Activated CD4-positive, alpha-beta T cell treated with anti-CD3 and anti-CD28 coated beads for 36 hours (primary cell): ENCODE results near the gene ZNHIT6. TPM values are rescaled to one million over a fixed set of nuclear protein-coding genes. Genes with fewer than 3 reads are reported as not detected.

ENCODE experiments used
- ATAC-seq: fragments of 200-7000 bp; cut with Tn5 transposase; one replicate; pipeline ENCODE4 v1.10.0; 2021; ENCODE audit warnings: mild to moderate bottlenecking, moderate library complexity
- CTCF ChIA-PET: fragments of 350-600 bp; sonication (Branson Sonifier 250); formaldehyde crosslinking; loops from one replicate; lab custom pipeline; 2021; ENCODE audit warnings: antibody characterized with exemption; lab: Charles Lee
- POLR2A ChIA-PET: fragments of 350-600 bp; sonication (Branson Sonifier 250); formaldehyde crosslinking; loops from one replicate; lab custom pipeline; 2021; ENCODE audit warnings: antibody characterized with exemption, inconsistent platforms; lab: Charles Lee
- DNase-seq: peaks from one replicate; pipeline ENCODE4 v3.0.0-alpha.2; 2020
- H3K27ac Mint-ChIP-seq: one replicate; pipeline ENCODE4 v1.8.0; 2021; ENCODE audit warnings: mixed read lengths
- H3K27me3 Mint-ChIP-seq: one replicate; pipeline ENCODE4 v1.8.0; 2021; ENCODE audit warnings: mixed read lengths
- H3K36me3 Mint-ChIP-seq: one replicate; pipeline ENCODE4 v1.8.0; 2021; ENCODE audit warnings: low read depth, mixed read lengths
- H3K4me1 Mint-ChIP-seq: one replicate; pipeline ENCODE4 v1.8.0; 2021; ENCODE audit warnings: mixed read lengths
- H3K4me3 Mint-ChIP-seq: one replicate; pipeline ENCODE4 v1.8.0; 2021; ENCODE audit warnings: mild to moderate bottlenecking, moderate library complexity, mixed read lengths
- H3K9me3 Mint-ChIP-seq: one replicate; pipeline ENCODE4 v1.8.0; 2021; ENCODE audit warnings: low read depth, mixed read lengths
- intact Hi-C, 2 experiments: fragments of 100-400 bp; cut with DNase I in 1 of 2; cut with micrococcal nuclease in 1 of 2; formaldehyde crosslinking; loops; one replicate each; pipeline versions ENCODE4 v1.14.2 to v1.15.1; 2022 to 2024; cut with DNase I, micrococcal nuclease
- total RNA-seq, 2 experiments: library from RNA; stranded (reverse); gene quantifications; one replicate each; pipeline ENCODE4 v1.2.3, GENCODE V29; 2021

The ZNHIT6 gene
- total RNA-seq, 2 experiments from 2014 or later, result 20.7 to 23.8 TPM

DNA sequence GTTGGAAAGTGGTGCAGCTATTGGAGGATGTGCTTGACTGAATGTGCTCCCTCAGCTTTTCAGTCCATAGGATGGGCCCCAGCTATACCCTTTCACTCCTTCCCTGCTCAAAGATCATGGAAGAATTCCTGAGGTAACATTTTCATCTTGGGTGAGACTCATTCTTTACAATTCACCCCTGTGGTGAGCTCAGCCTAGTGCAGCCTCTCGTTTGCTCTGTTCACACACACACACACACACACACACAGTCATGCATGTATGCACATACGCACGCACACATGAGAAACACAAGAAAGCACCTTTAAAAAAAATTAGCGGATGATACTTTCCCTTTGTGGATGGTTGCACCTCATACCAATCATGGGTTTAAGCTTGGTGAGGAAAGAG is 101.8 kb downstream of the ZNHIT6 start:
- POLR2A ChIA-PET, result no interaction called here
- DNase-seq (no peak), ATAC-seq (no peak)
- Mint-ChIP-seq H3K9me3 (no peaks in the 10 kb centered on the region), H3K27me3 (no peaks in the 10 kb centered on the region), H3K4me1 (no peaks in the 10 kb centered on the region), H3K36me3 (no peaks in the 10 kb centered on the region), H3K4me3 (no peak overlapping the region), H3K27ac (no peak overlapping the region)
- intact Hi-C loops, result no loop called here
- CTCF ChIA-PET, result no interaction called here

DNA sequence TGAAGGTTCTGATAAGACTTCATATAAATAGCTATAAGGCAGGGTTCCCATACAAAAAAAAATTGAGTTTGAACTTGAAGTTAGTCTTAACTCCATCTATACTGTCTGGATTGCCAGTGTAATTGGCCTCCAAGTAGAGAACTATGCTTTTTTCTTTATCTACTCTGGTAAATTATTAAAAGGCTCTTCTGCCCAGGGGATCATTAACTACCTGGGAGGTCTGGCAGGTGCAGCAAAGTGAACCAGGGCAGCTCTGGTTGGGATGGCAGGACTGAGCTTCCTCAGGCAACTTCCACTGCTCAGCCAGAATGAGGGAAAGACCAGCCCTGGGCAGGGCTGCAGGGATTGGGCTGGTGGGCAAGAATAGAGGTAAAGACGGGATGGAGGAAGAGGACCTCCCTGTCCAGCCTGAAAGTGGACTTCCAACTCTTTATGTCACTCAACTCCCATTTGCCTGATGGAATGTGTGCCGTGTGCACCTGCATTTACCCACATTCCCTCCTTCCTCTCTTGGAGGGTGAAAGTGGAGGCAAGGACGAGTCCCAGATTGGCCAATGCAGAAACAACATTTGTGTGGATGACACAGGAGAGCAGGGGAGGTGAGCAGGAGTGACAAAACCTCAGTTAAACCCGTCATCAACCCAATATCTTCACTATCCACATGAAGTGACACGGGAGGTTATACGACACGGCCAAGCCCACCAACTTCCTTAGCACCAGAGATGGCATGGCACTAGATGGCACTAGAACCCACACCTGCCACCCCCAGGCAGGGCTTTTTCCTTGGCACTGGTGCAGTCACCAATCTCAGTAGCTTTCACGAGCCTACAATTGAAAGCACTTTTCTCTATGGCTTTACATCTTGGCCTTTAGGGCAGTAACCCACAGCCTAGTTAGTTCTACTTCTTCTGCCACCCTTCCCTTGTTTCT is 102.5 kb downstream of the ZNHIT6 start:
- Mint-ChIP-seq H3K27me3 (no peaks in the 10 kb centered on the region), H3K36me3 (no peaks in the 10 kb centered on the region), H3K27ac (no peak overlapping the region), H3K9me3 (no peaks in the 10 kb centered on the region), H3K4me3 (no peak overlapping the region), H3K4me1 (no peaks in the 10 kb centered on the region)
- no peak for DNase-seq
- no peak for ATAC-seq
- POLR2A ChIA-PET, result no interaction called here
- intact Hi-C loops, result no loop called here
- CTCF ChIA-PET, result interaction anchor here (0.7 kb wide), 1 partner anchor 19 kb away, joined by 4 read pairs; no protein-coding TSS in a partner anchor

DNA sequence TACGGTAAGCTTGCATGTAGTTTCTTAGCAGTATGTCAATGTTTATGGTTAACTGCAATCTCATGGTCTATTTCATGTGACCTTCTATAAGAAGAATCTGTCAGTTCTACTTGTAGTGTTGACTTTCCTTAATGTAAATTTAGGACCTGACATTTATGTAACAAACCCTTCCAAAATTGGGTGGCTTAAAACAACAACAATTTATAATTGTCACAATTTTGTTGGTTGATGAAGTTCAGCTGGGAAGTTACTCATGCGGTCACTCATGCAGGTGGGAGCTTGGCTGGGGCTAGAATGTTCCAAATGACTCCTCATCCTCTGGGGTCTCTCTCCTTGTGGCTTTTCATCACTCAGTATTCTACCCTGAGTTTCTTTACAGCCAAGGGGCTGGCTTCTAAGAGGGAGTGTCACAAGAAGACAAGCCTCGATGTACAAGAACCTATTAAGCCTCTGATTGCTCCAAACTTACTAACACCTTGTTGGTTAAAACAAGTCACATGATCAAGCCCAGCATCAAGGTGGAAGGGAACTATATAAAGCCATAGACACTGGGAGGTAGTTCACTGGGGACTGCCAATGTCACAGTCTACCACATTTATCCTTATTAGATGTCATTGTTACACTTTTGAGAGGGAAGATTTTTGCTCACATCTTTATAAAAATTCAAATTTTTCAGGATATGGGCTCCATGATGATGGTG is 103.8 kb downstream of the ZNHIT6 start:
- no peak for DNase-seq
- Mint-ChIP-seq H3K9me3 (peaks cover 3% of the 10 kb centered on the region), H3K27me3 (no peaks in the 10 kb centered on the region), H3K4me3 (no peak overlapping the region), H3K4me1 (no peaks in the 10 kb centered on the region), H3K36me3 (no peaks in the 10 kb centered on the region), H3K27ac (no peak overlapping the region)
- ChIA-PET CTCF (interaction anchor here (0.7 kb wide), 1 partner anchor 20 kb away, joined by 4 read pairs; no protein-coding TSS in a partner anchor), POLR2A (no interaction called here)
- no peak for ATAC-seq
- intact Hi-C loops, result no loop called here

DNA sequence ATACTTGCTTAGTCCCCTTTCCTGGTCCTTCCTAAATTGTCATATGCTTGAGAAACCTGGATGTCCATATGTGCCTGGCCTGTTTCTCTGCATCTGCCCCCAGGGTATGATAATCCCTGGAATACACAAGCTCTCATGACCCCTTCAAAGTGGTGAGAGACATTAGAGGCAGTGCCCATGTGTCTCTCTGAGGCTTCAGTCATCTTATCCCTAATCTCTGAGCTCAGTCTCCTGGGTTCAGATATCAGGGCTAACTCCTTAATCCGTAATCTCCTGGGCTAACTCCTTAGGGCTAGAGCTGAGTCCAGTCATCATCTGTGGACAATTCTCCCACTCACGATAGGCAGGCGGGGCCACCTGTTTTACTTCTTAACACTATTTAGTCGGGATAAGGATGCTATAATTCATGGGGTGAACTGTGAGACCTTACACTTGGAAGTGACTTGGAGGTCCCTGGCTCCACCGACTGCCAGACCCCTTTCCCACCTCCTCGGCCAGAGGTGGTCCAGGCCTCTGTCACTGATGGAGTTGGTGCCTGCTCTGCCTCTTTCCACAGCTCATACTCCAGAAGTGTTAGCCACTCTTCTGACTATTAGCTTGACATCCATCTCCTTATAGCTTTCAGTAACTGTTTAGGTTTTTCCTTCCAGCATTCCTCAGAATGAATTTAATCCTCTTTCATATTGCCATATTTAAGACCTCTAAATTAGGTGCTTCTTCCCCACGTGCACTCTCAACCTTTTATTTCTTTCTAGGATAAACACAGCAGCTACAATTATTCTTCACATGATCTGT is 105.0 kb downstream of the ZNHIT6 start:
- H3K27ac Mint-ChIP-seq, result no peak overlapping the region
- ChIA-PET POLR2A (interaction anchor here (0.7 kb wide), 1 partner anchor 361 kb away, joined by 3 read pairs; no protein-coding TSS in a partner anchor), CTCF (no interaction called here)
- H3K36me3 Mint-ChIP-seq, result peaks cover 2% of the 10 kb centered on the region
- ATAC-seq (no peak), DNase-seq (no peak)
- H3K27me3 Mint-ChIP-seq, result no peaks in the 10 kb centered on the region
- no peaks in the 10 kb centered on the region for H3K4me1 Mint-ChIP-seq
- H3K9me3 Mint-ChIP-seq, result peaks cover 3% of the 10 kb centered on the region
- H3K4me3 Mint-ChIP-seq, result no peak overlapping the region
- intact Hi-C loops, result no loop called here

DNA sequence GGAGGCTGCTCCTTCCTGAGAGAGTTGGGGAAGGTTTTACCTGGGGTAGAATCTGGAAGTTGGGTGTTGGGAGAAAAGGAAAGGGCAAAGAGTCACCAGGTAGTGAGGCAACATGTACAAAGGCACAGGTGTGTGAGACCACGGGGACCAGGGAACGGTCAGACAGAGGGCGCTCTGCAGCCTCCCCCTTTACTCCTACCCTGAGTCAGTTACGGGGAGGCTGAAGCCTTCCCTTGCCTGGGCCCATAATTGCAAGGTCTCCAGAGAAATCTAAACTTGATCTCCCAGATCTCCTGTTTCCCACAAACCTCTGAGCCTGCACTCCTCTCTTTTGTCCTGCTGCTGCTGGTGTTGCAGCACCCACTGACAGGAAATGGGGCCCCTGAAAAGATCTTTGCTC is 105.7 kb downstream of the ZNHIT6 start:
- Mint-ChIP-seq H3K36me3 (peaks cover 2% of the 10 kb centered on the region), H3K9me3 (peaks cover 3% of the 10 kb centered on the region), H3K4me1 (no peaks in the 10 kb centered on the region), H3K27ac (no peak overlapping the region), H3K4me3 (no peak overlapping the region), H3K27me3 (no peaks in the 10 kb centered on the region)
- intact Hi-C loops, result no loop called here
- CTCF ChIA-PET, result no interaction called here
- ATAC-seq, result no peak
- POLR2A ChIA-PET, result no interaction called here
- DNase-seq, result no peak

DNA sequence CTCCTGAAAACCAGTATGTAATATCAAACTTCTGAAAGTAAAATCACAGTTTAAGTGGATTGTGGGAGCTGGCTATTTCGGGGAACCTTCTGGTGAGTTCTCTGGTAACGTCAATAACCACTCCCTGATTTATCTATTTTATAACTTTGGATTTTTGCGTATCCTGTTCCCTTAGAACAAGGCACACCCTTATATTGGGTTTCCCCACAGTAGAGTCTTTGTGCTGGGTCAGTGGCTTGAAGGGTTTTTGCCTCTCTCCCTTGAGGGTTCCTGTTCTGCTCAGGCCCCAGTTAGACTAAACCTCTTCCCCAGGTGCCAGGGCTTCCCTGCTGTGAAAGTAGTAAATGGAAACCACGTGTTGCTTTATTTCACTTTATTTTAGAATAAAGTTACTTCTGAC is 106.3 kb downstream of the ZNHIT6 start:
- Mint-ChIP-seq H3K9me3 (peaks cover 3% of the 10 kb centered on the region), H3K36me3 (peaks cover 2% of the 10 kb centered on the region), H3K4me3 (no peak overlapping the region), H3K27me3 (no peaks in the 10 kb centered on the region), H3K4me1 (no peaks in the 10 kb centered on the region), H3K27ac (no peak overlapping the region)
- ChIA-PET CTCF (no interaction called here), POLR2A (no interaction called here)
- intact Hi-C loops, result no loop called here
- DNase-seq, result no peak
- no peak for ATAC-seq

DNA sequence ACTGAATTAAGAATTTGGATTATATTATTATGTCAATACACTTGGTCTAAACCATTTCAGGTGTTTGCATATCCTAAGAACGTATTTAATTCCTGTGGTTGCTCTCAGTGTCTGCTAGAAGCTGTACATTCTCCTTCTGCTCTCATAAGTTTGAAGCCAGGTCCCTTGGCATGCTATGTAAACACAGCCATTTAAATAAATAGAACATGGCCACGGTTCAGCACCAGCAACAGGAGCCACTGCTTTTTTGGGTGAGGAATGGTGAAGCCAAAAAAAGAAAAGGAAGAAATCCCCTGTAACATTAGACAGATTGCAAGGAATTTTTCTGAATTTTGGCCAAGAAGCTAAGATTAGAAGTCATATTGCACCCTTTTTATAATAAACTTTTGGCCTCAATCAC is 108.6 kb downstream of the ZNHIT6 start:
- Mint-ChIP-seq H3K36me3 (peaks cover 2% of the 10 kb centered on the region), H3K9me3 (peaks cover 3% of the 10 kb centered on the region), H3K27ac (no peak overlapping the region), H3K27me3 (no peaks in the 10 kb centered on the region), H3K4me3 (no peak overlapping the region), H3K4me1 (no peaks in the 10 kb centered on the region)
- ATAC-seq (no peak), DNase-seq (no peak)
- ChIA-PET CTCF (no interaction called here), POLR2A (no interaction called here)
- intact Hi-C loops, result no loop called here

Other genes with a start within 250 kb of the ZNHIT6 start
- under 1 TPM; 0.09 to 0.11 TPM for gene DDAH1, start 243.3 kb downstream of the ZNHIT6 start, total RNA-seq
- under 1 TPM; 0.14 to 0.19 TPM for gene CCN1, start 127.7 kb downstream of the ZNHIT6 start, total RNA-seq